Measurements from ENCODE around the gene TP53TG5. TPM values are rescaled to one million over a fixed set of nuclear protein-coding genes. Genes with fewer than 3 reads are reported as not detected.

The TP53TG5 gene
- total RNA-seq, 1 experiment from 2014 or later: 0.69 TPM

DNA sequence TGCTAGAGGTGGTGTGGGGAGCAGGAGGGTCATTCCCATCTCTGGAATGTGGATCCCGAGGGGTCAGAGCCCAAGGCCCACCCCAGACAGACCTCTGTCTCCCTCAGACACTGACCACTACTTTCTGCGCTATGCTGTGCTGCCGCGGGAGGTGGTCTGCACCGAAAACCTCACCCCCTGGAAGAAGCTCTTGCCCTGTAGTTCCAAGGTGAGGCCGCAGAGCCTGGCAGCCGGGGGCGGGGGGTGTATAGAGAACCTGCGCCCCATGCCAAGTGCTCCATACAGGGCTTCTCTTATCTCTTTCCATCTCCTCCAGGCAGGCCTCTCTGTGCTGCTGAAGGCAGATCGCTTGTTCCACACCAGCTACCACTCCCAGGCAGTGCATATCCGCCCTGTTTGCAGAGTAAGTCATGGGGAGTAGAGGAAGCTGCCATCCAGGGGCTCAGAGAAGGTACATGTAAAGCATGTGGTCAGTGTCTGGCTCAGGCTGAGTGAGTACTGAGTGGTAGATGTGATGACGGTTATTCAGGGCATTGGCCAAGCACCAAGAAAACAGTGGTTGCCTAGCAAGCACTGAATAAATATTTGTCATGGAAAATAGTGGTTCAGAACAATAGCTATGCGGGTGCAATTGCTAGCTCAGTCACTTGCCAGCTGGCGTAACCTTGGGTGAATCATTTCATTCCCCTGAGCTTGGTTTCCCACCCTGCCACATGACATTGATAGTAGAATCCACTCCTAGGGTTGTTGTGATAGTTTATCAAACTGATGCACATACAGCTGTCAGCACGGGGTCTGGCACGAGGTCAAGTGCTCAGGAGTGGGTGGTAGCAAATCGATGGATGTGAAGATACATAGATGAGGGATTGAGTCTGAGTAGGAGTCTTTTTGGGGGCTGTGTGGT, 41.3 kb upstream of the TP53TG5 start:
- Histone ChIP-seq H3K36me3 (ENCODE audit: insufficient read depth, low read length, poor library complexity, severe bottlenecking) (peaks cover 34% of the 10 kb centered on the region), H3K4me1 (ENCODE audit: insufficient read depth, low read length, poor library complexity, severe bottlenecking) (peaks cover 12% of the 10 kb centered on the region), H3K27me3 (replicated peaks; ENCODE audit: insufficient read depth, low read depth, low read length, poor library complexity) (no peaks in the 10 kb centered on the region), H3K4me3 (ENCODE audit: low read depth, low read length, poor library complexity, severe bottlenecking) (no peak overlapping the region), H3K9me3 (ENCODE audit: low read depth, low read length, poor library complexity, severe bottlenecking) (no peaks in the 10 kb centered on the region), H3K27ac (ENCODE audit: low read depth, low read length, poor library complexity, severe bottlenecking) (no peak overlapping the region)
- no TSS peak for BruUV-seq (replicated peaks)
- ChIA-PET POLR2A (ENCODE audit: low non-redundant PET) (no interaction called here), CTCF (interaction anchor here (0.6 kb wide), 1 partner anchor 20 kb away, joined by 3 read pairs; no protein-coding TSS in a partner anchor)
- intact Hi-C loops (cut with micrococcal nuclease; ENCODE audit: unreplicated experiment): no loop called here
- TF ChIP-seq, protein P1, sequence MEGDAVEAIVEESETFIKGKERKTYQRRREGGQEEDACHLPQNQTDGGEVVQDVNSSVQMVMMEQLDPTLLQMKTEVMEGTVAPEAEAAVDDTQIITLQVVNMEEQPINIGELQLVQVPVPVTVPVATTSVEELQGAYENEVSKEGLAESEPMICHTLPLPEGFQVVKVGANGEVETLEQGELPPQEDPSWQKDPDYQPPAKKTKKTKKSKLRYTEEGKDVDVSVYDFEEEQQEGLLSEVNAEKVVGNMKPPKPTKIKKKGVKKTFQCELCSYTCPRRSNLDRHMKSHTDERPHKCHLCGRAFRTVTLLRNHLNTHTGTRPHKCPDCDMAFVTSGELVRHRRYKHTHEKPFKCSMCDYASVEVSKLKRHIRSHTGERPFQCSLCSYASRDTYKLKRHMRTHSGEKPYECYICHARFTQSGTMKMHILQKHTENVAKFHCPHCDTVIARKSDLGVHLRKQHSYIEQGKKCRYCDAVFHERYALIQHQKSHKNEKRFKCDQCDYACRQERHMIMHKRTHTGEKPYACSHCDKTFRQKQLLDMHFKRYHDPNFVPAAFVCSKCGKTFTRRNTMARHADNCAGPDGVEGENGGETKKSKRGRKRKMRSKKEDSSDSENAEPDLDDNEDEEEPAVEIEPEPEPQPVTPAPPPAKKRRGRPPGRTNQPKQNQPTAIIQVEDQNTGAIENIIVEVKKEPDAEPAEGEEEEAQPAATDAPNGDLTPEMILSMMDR (conservative IDR thresholded peaks at IDR 0.05; ENCODE audit: low read depth, low read length): no peak
- no peak for TF ChIP-seq EZH2 (IDR thresholded peaks at IDR 0.05; ENCODE audit: borderline replicate concordance, low read depth, low read length, poor library complexity, severe bottlenecking)
- no peak for DNase-seq (ENCODE audit: low spot score)

DNA sequence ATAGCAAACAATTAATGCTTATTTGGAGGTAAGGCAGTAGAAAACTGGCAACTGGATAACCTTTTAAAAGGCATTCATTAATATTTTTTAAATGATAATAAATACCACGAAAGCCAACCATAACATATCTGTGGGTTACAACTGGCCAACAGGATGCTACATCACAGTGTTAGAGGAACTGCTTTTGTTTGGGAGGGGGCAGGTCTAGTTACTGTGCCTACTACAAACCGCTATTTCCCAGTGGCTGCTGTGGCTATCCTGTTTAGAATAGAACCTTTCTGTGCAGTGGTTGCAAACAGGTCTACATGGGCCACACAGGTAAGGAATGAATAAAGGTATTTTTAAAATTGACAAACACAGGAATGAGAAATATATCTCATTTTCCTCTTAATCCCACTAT, 38.8 kb upstream of the TP53TG5 start:
- Histone ChIP-seq H3K4me3 (ENCODE audit: low read depth, low read length, poor library complexity, severe bottlenecking) (peak overlapping the region; percentile 76), H3K36me3 (ENCODE audit: insufficient read depth, low read length, poor library complexity, severe bottlenecking) (peaks cover 21% of the 10 kb centered on the region), H3K27ac (ENCODE audit: low read depth, low read length, poor library complexity, severe bottlenecking) (no peak overlapping the region), H3K4me1 (ENCODE audit: insufficient read depth, low read length, poor library complexity, severe bottlenecking) (peaks cover 12% of the 10 kb centered on the region), H3K9me3 (ENCODE audit: low read depth, low read length, poor library complexity, severe bottlenecking) (no peaks in the 10 kb centered on the region), H3K27me3 (replicated peaks; ENCODE audit: insufficient read depth, low read depth, low read length, poor library complexity) (no peaks in the 10 kb centered on the region)
- POLR2A ChIA-PET (ENCODE audit: low non-redundant PET): no interaction called here
- intact Hi-C loops (cut with micrococcal nuclease; ENCODE audit: unreplicated experiment): no loop called here
- DNase-seq (ENCODE audit: low spot score): no peak
- CTCF ChIA-PET: no interaction called here
- TF ChIP-seq EZH2 (IDR thresholded peaks at IDR 0.05; ENCODE audit: borderline replicate concordance, low read depth, low read length, poor library complexity, severe bottlenecking): no peak
- TF ChIP-seq, protein P1 (conservative IDR thresholded peaks at IDR 0.05; ENCODE audit: low read depth, low read length): no peak
- BruUV-seq (replicated peaks): TSS peak; percentile 59

DNA sequence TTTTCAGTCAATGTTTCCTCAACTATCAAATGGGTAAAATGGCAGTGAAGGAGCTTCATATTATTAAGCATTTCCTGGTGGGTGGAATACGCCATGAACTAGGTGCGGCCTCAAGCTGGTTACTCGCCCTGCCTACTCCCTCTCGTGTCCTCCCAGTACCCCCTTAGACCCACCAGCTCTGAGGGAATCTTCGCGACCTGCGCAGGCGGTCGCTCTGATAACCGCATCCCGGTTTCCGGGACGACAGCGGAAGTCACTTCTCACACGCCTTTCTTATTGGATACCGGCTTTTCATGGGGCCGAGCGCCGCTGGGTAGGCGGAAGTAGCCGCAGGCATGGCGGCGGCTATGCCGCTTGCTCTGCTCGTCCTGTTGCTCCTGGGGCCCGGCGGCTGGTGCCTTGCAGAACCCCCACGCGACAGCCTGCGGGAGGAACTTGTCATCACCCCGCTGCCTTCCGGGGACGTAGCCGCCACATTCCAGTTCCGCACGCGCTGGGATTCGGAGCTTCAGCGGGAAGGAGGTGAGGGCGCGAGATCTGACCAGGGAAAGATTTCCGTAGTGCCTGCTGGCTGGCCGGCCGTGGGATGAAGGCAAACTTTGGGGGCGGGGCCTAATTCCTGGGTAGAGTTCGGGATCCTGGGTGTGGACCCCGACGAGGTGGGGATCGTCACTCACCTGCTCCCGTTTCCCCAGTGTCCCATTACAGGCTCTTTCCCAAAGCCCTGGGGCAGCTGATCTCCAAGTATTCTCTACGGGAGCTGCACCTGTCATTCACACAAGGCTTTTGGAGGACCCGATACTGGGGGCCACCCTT, 37.9 kb upstream of the TP53TG5 start, which contains the start of gene PIGT:
TSS of gene PIGT (plus strand) at position 320 of the 816 bp plus-strand sequence. CDS start at position 336, 16 bp downstream.
- no TSS peak for BruUV-seq (replicated peaks)
- Histone ChIP-seq H3K4me1 (ENCODE audit: insufficient read depth, low read length, poor library complexity, severe bottlenecking) (peaks cover 12% of the 10 kb centered on the region), H3K9me3 (ENCODE audit: low read depth, low read length, poor library complexity, severe bottlenecking) (no peaks in the 10 kb centered on the region), H3K27me3 (replicated peaks; ENCODE audit: insufficient read depth, low read depth, low read length, poor library complexity) (no peaks in the 10 kb centered on the region), H3K36me3 (ENCODE audit: insufficient read depth, low read length, poor library complexity, severe bottlenecking) (peaks cover 12% of the 10 kb centered on the region), H3K4me3 (ENCODE audit: low read depth, low read length, poor library complexity, severe bottlenecking) (peak within 1 kb of the TSS; percentile 76), H3K27ac (ENCODE audit: low read depth, low read length, poor library complexity, severe bottlenecking) (peak within 1 kb of the TSS; percentile 61)
- intact Hi-C loops (cut with micrococcal nuclease; ENCODE audit: unreplicated experiment): no loop called here
- TF ChIP-seq, protein P1 (conservative IDR thresholded peaks at IDR 0.05; ENCODE audit: low read depth, low read length): no peak
- no peak for TF ChIP-seq EZH2 (IDR thresholded peaks at IDR 0.05; ENCODE audit: borderline replicate concordance, low read depth, low read length, poor library complexity, severe bottlenecking)
- ChIA-PET CTCF (interaction anchor here (0.6 to 1.5 kb wide), 3 partner anchors 24 to 54 kb away, joined by 4 to 9 read pairs (median 4); no protein-coding TSS in a partner anchor), POLR2A (ENCODE audit: low non-redundant PET) (no interaction called here)
- peak; percentile 92 for DNase-seq (ENCODE audit: low spot score)
